SK-N-MC (cell line): ENCODE measurements around the gene INAFM2.

Experiments used
- EZH2 ChIP-seq: fragments of 200-600 bp; sonication (generic); IDR thresholded peaks from one replicate; pipeline ENCODE4 v1.6.1; 2017; ENCODE audit warnings: antibody characterized with exemption
- FOXP2 ChIP-seq: optimal IDR thresholded peaks from 2 replicates; pipeline ENCODE3; 2011; ENCODE audit warnings: mild to moderate bottlenecking, moderate library complexity; ENCODE audit not compliant: insufficient read depth; ENCODE audit errors: extremely low read length, control extremely low read depth
- POLR2AphosphoS5 ChIP-seq: IDR thresholded peaks from 2 replicates; pipeline ENCODE4 v1.6.1; 2012; ENCODE audit warnings: mild to moderate bottlenecking, low read depth, low read length, borderline replicate concordance

DNA sequence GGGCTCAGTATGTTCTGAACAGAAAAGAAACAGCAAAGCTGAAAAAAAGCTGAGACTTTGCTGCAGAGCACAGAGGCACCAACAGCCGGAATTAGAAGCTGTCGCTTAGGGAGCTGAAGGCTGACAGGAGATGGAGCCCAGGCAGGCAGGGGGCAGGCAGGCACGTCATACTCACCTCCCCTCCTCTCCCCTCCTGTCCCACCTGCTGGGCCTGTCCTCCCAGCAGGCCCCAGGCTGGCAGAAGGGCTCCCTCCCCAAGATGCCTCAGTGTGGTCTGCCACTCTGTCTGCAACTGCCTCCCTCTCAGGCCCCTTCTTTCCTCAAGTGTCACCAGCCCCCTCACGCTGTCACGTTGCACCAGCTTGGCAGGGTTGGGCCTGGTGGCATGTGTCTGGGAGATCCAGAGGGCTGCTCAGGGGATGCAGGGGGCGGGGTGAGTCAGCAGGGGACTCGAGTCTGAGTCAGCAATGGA is 37.4 kb upstream of the INAFM2 start:
- TF ChIP-seq POLR2AphosphoS5: no peak; the same call in 1 of the 2 replicates
- TF ChIP-seq EZH2: no peak
- TF ChIP-seq FOXP2: no peak
